SKM-1 (cell line): ENCODE measurements around the gene DMRTA2.
"Not testable (repeated sequence)": the region's sequence is repeated elsewhere in the genome, so short reads cannot be mapped to it uniquely, and the experiment has no call there.

ENCODE experiments used
- DNase-seq: peaks from one replicate; lab custom pipeline; 2025; ENCODE audit not compliant: unreplicated experiment; lab: John Stamatoyannopoulos, UW

The DMRTA2 gene

DNA sequence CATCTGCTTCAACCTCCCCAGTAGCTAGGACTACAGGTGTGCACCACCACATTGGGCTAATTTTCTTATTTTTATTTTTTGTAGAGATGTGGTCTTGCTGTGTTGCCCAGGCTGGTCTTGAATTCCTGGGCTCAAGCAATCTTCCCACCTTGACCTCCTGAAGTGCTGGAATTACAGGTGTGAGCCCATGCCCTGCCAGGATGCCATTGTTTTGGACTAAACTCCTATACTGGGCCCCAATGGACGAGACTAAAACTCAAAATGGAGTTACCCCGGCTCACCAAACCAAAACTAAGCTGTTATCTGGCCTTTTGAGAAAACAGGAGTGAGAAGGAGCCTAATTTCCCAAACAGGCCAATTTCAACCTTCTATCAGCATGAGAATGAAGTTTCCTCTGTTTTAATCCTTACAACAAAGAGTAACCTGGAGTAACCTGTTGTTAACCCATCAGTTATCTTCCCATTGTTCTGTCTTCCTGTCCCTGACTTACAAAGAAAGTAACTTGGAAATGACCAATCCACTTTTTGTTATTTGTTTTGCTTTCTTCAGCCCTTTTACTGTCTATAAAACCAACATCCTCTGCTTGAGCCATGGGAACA is 29.6 kb downstream of the DMRTA2 start:
- DNase-seq = no peak

DNA sequence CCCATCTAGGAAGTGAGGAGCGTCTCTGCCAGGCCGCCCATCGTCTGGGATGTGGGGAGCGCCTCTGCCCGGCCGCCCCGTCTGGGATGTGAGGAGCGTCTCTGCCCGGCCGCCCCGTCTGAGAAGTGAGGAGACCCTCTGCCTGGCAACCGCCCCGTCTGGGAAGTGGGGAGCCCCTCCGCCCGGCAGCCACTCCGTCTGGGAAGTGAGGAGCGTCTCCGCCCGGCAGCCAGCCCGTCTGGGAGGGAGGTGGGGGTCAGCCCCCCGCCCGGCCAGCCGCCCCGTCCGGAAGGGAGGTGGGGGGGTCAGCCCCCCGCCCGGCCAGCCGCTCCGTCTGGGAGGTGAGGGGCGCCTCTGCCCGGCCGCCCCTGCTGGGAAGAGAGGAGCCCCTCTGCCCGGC is 41.7 kb downstream of the DMRTA2 start:
- not testable (repeated sequence) for DNase-seq

DNA sequence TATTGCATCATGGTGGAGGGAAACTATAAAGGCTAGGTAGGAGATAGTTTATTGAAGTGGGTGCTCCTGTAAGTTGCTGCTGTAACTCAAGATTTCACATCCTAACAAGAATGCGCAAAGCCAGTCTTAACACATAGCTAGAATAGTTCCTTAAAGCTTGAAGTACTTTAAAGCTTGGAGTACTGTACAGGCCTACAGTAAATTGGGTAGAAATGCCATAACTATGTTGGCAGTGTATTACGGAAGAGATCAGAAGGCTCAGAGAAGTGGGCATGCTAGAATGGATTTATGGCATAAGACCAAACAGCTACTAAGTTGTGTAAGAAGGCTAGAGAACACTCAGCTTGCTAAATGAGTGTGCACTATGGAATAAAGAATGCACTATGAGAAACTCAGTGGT is 44.5 kb downstream of the DMRTA2 start:
- DNase-seq = no peak

DNA sequence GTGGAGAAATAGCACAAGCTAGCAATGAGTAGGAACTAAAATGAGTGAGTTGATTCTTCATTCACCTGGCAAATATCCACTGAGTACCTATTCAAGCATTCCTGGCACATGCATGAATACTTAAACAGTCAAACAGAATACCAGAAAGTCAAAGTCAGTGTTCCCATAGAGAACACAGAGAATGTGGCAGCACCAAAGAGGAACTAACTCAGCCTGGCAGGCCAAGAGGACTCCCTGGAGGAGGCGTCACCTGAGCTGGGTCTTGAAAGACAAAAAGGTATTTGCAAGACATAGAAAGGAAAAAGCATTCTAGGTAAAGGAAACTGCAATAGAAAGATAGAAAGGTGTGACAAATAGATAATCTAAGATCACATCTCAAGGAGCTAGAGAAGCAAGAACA is 49.7 kb downstream of the DMRTA2 start:
- no peak for DNase-seq

DNA sequence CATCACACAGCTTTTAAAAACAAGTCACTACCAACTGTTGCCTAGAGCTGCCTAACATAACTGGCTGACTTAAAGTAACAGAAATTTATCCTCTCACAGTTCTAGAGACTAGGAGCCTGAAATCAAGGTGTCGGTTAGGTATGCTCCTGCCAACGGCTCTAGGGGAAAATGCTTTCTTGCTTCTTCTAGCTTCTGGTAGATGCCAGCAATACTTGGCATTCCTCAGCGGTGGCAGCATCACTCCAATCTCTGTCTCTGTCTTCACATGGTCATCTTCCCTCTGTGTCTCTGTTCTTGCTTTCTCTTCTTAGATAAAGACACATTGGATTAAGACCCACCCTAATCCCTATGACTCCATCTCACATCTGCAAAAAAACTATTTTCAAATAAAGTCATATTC is 51.5 kb downstream of the DMRTA2 start:
- DNase-seq = no peak

DNA sequence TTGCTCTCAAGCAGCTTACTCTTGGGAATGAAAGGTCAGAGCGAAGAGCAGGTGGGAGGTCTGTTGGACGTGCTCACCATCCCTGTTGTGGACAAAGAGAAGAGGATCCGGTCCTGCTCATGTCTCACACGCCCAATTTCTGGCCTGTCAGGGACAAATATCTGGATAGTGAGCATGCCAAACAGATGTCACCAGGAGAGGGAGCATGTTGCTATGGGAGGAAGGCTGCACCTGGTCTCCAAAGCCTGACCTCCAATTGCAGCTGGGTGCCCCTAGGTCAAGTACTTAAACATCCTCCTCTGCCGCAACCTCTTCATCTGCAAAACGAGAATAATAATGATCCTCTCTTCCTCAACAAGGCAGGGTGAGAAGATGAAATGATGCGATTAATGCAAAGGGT is 53.4 kb downstream of the DMRTA2 start:
- no peak for DNase-seq

DNA sequence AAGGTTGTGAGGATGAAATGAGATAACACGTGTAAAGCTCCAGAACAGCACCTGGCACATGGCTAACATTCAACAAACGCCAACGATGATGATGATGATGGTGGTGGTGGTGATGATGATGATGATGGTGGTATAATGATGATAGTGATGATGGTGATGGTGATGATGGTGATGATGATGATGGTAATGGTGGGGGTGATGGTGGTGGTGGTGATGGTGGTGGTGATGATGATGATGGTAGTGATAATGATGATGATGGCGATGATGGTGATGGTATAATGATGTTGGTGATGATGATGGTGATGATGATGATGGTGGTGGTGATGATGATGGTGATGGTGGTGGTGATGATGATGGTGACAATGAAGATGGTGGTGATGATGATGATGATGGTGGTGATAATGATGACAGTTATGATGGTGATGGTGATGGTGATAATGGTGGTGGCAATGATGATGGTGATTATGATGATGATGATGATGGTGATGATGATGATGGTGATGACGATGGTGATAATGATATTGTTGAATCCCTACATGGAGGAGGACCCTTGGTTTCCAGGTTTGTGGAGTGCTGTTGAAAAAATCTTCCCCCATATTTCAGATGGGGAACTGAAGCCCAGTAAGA is 54.1 kb downstream of the DMRTA2 start:
- DNase-seq = no peak

DNA sequence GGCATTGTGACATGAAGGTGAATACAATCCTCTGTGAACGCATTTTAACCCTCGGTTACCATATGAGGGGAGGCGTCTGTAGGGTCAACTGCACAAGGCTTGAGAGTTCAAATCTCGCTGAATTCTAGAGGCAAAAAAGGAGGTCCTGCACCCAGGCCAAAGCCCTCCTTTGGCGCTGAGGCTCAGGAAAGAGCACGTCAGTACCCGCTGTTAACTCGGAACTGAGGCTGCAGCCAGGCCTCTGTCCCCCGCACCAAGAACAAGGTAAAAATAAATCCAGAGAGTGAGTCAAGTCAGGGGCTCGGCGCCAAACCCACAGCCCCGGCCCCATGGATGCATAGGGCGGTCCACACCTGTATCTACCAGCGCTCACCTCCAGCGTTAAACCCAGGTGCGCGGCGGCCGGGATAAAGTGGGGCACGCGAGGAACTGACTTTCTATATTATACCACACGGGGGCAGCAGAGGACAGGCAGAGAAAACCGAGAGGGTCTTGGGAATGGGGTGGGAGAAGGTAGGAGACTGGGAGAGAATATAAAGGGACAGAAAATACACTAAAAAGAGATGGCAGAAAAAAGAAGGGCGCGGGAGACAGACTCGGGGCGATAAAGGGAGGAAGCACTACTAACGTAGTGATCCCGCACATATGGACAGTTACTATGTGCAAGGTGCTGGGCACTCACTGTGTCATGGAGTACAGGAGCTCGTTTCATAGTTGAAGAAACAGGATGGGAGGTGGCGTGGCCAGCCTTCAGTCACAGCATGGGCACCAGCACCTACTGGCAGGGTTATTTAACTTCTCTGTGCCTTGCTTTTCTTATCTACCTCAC is 54.9 kb downstream of the DMRTA2 start:
- no peak for DNase-seq
